Measurements from ENCODE around the gene DOC2A.

Gene DOC2A

DNA sequence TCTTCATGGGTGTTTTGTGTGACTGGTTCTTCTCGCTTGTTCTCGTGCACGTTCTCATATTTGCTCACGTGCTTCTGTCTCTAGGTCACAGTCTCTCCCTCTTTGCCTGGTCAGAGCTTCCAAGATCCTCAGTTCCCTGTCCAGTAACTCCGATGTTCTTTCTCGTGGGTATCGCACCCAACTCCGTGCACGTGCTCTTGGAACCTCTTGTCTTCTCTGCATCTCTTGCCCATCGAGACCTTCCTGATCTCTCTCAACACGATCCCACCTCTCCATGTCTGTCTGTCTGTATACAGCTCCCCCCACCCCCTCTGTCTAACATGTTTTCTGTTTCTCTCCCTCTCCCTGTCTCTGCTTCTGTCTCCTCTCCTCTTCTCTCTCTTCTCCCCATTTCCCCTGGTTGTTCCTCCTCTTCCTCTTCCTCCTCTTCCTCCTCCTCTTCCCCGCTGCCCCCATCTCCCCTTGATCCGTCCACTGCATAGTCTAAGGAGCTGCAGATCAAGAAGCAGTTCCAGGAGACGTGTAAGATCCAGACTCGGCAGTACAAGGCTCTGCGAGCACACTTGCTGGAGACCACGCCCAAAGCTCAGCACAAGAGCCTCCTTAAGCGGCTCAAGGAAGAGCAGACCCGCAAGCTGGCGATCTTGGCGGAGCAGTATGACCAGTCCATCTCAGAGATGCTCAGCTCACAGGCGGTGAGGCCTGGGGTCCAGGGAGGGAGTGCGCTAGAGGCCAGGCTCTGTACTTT lies 21.5 kb downstream of the DOC2A start:
- H3F3A ChIP-seq (ENCODE audit: insufficient read depth, low read length), result no peaks in the 10 kb centered on the region
- H3K36me3 ChIP-seq (ENCODE audit: insufficient read depth, low read length), result peaks cover 91% of the 10 kb centered on the region
- no peak overlapping the region for H3K27ac ChIP-seq (ENCODE audit: low read depth, low read length, poor library complexity, severe bottlenecking)
- no peaks in the 10 kb centered on the region for H4K20me1 ChIP-seq (ENCODE audit: insufficient read depth, low read length)
- no peaks in the 10 kb centered on the region for H3K79me2 ChIP-seq (ENCODE audit: insufficient read depth, low read length)
- TF ChIP-seq, protein P1, sequence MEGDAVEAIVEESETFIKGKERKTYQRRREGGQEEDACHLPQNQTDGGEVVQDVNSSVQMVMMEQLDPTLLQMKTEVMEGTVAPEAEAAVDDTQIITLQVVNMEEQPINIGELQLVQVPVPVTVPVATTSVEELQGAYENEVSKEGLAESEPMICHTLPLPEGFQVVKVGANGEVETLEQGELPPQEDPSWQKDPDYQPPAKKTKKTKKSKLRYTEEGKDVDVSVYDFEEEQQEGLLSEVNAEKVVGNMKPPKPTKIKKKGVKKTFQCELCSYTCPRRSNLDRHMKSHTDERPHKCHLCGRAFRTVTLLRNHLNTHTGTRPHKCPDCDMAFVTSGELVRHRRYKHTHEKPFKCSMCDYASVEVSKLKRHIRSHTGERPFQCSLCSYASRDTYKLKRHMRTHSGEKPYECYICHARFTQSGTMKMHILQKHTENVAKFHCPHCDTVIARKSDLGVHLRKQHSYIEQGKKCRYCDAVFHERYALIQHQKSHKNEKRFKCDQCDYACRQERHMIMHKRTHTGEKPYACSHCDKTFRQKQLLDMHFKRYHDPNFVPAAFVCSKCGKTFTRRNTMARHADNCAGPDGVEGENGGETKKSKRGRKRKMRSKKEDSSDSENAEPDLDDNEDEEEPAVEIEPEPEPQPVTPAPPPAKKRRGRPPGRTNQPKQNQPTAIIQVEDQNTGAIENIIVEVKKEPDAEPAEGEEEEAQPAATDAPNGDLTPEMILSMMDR (IDR thresholded peaks at IDR 0.05; ENCODE audit: low read length), result no peak
- no peak for TF ChIP-seq EZH2 (IDR thresholded peaks at IDR 0.05; ENCODE audit: borderline replicate concordance, low read length)
- H3K9ac ChIP-seq (ENCODE audit: low read length), result no peak overlapping the region
- H3K9me3 ChIP-seq (ENCODE audit: low read length), result no peaks in the 10 kb centered on the region
- no peaks in the 10 kb centered on the region for H3K27me3 ChIP-seq (ENCODE audit: insufficient read depth, low read length)
- H3K9me2 ChIP-seq (ENCODE audit: low read depth, low read length), result no peaks in the 10 kb centered on the region
- H3K4me2 ChIP-seq (ENCODE audit: low read length), result no peak overlapping the region
- H3K4me1 ChIP-seq (ENCODE audit: insufficient read depth, low read length, severe bottlenecking), result peaks cover 5% of the 10 kb centered on the region
- H2AFZ ChIP-seq (ENCODE audit: low read length), result no peak overlapping the region
- H3K4me3 ChIP-seq (ENCODE audit: low read depth, low read length, poor library complexity, severe bottlenecking), result no peak overlapping the region

DNA sequence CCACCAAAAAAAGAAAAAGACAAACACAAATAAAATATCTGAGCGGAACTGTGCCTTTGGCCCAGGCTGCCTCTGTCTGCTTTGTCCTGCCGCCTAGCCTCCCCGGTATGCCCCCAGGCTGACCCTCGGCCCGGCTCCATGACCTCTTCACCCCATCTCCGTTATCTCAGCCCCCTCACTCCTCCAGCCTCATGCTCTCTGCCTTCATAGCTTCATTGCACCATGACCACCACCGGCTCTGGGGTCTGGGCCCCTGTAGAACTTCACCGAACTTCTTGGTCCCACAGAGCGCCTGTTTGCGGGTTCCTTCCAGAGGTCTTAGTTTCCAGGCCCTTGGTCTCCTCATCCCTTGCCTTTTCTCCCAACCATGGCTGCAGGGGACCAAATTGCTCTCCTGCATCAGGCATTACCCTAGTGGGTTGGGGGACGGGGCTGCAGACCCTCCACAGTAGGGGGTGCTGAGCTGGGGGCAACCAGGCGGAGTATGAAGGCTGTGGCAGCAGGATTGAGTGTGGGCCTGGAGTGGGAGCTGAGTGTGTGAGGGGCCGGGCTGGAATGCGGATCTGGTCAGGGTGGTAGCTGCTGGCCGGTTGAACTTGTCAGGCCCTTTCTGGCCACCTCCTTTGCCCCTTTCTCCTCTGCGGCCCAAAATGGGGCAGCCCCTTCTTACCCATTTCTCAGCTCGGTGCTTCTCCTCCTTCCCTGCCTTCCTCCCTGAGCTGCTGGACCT lies 22.3 kb downstream of the DOC2A start:
- no peak overlapping the region for H3K27ac ChIP-seq (ENCODE audit: low read depth, low read length, poor library complexity, severe bottlenecking)
- no peaks in the 10 kb centered on the region for H3K79me2 ChIP-seq (ENCODE audit: insufficient read depth, low read length)
- H3K9me2 ChIP-seq (ENCODE audit: low read depth, low read length), result no peaks in the 10 kb centered on the region
- no peaks in the 10 kb centered on the region for H3K4me1 ChIP-seq (ENCODE audit: insufficient read depth, low read length, severe bottlenecking)
- H3K27me3 ChIP-seq (ENCODE audit: insufficient read depth, low read length), result no peaks in the 10 kb centered on the region
- H2AFZ ChIP-seq (ENCODE audit: low read length), result no peak overlapping the region
- peaks cover 93% of the 10 kb centered on the region for H3K36me3 ChIP-seq (ENCODE audit: insufficient read depth, low read length)
- no peaks in the 10 kb centered on the region for H3K9me3 ChIP-seq (ENCODE audit: low read length)
- TF ChIP-seq, protein P1 (IDR thresholded peaks at IDR 0.05; ENCODE audit: low read length), result no peak
- TF ChIP-seq EZH2 (IDR thresholded peaks at IDR 0.05; ENCODE audit: borderline replicate concordance, low read length), result no peak
- no peaks in the 10 kb centered on the region for H4K20me1 ChIP-seq (ENCODE audit: insufficient read depth, low read length)
- H3K4me2 ChIP-seq (ENCODE audit: low read length), result no peak overlapping the region
- no peaks in the 10 kb centered on the region for H3F3A ChIP-seq (ENCODE audit: insufficient read depth, low read length)
- H3K4me3 ChIP-seq (ENCODE audit: low read depth, low read length, poor library complexity, severe bottlenecking), result no peak overlapping the region
- H3K9ac ChIP-seq (ENCODE audit: low read length), result no peak overlapping the region

DNA sequence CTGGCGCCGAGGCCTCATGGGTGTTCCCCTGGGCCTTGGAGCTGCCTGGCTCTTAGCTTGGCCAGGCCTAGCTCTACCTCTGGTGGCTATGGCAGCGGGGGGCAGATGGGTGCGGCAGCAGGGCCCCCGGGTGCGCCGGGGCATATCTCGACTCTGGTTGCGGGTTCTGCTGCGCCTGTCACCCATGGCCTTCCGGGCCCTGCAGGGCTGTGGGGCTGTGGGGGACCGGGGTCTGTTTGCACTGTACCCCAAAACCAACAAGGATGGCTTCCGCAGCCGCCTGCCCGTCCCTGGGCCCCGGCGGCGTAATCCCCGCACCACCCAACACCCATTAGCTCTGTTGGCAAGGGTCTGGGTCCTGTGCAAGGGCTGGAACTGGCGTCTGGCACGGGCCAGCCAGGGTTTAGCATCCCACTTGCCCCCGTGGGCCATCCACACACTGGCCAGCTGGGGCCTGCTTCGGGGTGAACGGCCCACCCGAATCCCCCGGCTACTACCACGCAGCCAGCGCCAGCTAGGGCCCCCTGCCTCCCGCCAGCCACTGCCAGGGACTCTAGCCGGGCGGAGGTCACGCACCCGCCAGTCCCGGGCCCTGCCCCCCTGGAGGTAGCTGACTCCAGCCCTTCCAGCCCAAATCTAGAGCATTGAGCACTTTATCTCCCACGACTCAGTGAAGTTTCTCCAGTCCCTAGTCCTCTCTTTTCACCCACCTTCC lies 23.3 kb downstream of the DOC2A start:
- H3K79me2 ChIP-seq (ENCODE audit: insufficient read depth, low read length), result no peaks in the 10 kb centered on the region
- H3K9me2 ChIP-seq (ENCODE audit: low read depth, low read length), result no peaks in the 10 kb centered on the region
- H4K20me1 ChIP-seq (ENCODE audit: insufficient read depth, low read length), result no peaks in the 10 kb centered on the region
- no peaks in the 10 kb centered on the region for H3K4me1 ChIP-seq (ENCODE audit: insufficient read depth, low read length, severe bottlenecking)
- no peak overlapping the region for H3K9ac ChIP-seq (ENCODE audit: low read length)
- H2AFZ ChIP-seq (ENCODE audit: low read length), result no peak overlapping the region
- TF ChIP-seq, protein P1 (IDR thresholded peaks at IDR 0.05; ENCODE audit: low read length), result no peak
- no peak for TF ChIP-seq EZH2 (IDR thresholded peaks at IDR 0.05; ENCODE audit: borderline replicate concordance, low read length)
- no peaks in the 10 kb centered on the region for H3F3A ChIP-seq (ENCODE audit: insufficient read depth, low read length)
- no peak overlapping the region for H3K4me2 ChIP-seq (ENCODE audit: low read length)
- H3K27me3 ChIP-seq (ENCODE audit: insufficient read depth, low read length), result no peaks in the 10 kb centered on the region
- H3K4me3 ChIP-seq (ENCODE audit: low read depth, low read length, poor library complexity, severe bottlenecking), result no peak overlapping the region
- peaks cover 94% of the 10 kb centered on the region for H3K36me3 ChIP-seq (ENCODE audit: insufficient read depth, low read length)
- no peaks in the 10 kb centered on the region for H3K9me3 ChIP-seq (ENCODE audit: low read length)
- no peak overlapping the region for H3K27ac ChIP-seq (ENCODE audit: low read depth, low read length, poor library complexity, severe bottlenecking)
